IMR-90 (cell line): ENCODE results near the gene ACP6. TPM values are rescaled to one million over a fixed set of nuclear protein-coding genes. Genes with fewer than 3 reads are reported as not detected.

Source experiments
- ATAC-seq: fragments of 200-7000 bp; cut with Tn5 transposase; 2 replicates; pipeline ENCODE4 v1.9.1; 2020; ENCODE audit warnings: low read depth, mild to moderate bottlenecking, moderate library complexity
- BruUV-seq: library from RNA; stranded (reverse); fragments of 400-500 nt; replicated peaks from 2 replicates; lab custom pipeline; 2021; lab: Mats Ljungman, UMichigan
- CTCF ChIA-PET: fragments of 300-600 bp; formaldehyde crosslinking; extraction: SDS; loops from one replicate; lab custom pipeline; 2021; ENCODE audit warnings: antibody characterized with exemption; lab: Yijun Ruan, JAX
- POLR2A ChIA-PET: fragments of 300-600 bp; sonication (Branson Sonifier 250); formaldehyde crosslinking; loops from one replicate; lab custom pipeline; 2022; ENCODE audit warnings: antibody characterized with exemption; ENCODE audit not compliant: unreplicated experiment; lab: Charles Lee
- DNase-seq: peaks from one replicate; pipeline ENCODE4 v3.0.0; 2013
- H2AFZ ChIP-seq: replicated peaks from 2 replicates; pipeline ENCODE3; 2013; ENCODE audit warnings: low read length, mild to moderate bottlenecking; ENCODE audit not compliant: poor library complexity
- H2AK5ac ChIP-seq: 2 replicates; pipeline ENCODE4 v1.6.1; 2013; ENCODE audit warnings: low read depth, low read length, inconsistent platforms
- H2AK9ac ChIP-seq: replicated peaks from 2 replicates; pipeline ENCODE3; 2013; ENCODE audit warnings: mild to moderate bottlenecking, low read depth, low read length, moderate library complexity; ENCODE audit not compliant: poor library complexity
- H2BK120ac ChIP-seq: 2 replicates; pipeline ENCODE4 v1.6.1; 2013; ENCODE audit warnings: low read depth, low read length, inconsistent platforms
- H2BK15ac ChIP-seq: 3 replicates; pipeline ENCODE4 v1.6.1; 2013; ENCODE audit warnings: low read depth, low read length, inconsistent platforms
- H2BK20ac ChIP-seq: 2 replicates; pipeline ENCODE4 v1.6.1; 2013; ENCODE audit warnings: low read depth, mild to moderate bottlenecking, inconsistent platforms, low read length, moderate library complexity
- H2BK5ac ChIP-seq: 2 replicates; pipeline ENCODE4 v1.6.1; 2013; ENCODE audit warnings: mild to moderate bottlenecking, low read depth, low read length, inconsistent platforms; ENCODE audit not compliant: poor library complexity, severe bottlenecking
- H3K14ac ChIP-seq: replicated peaks from 2 replicates; pipeline ENCODE4 v1.6.1; 2013; ENCODE audit warnings: low read depth, low read length, inconsistent platforms
- H3K18ac ChIP-seq: 2 replicates; pipeline ENCODE4 v1.6.1; 2013; ENCODE audit warnings: low read depth, low read length, control low read depth
- H3K23ac ChIP-seq: 2 replicates; pipeline ENCODE4 v1.6.1; 2013; ENCODE audit warnings: low read depth, low read length, inconsistent platforms
- H3K27ac ChIP-seq: 2 replicates; pipeline ENCODE4 v1.5.1; 2013; ENCODE audit warnings: mild to moderate bottlenecking, control low read depth, low read length; ENCODE audit not compliant: insufficient read depth
- H3K27me3 ChIP-seq: 2 replicates; pipeline ENCODE4 v1.6.1; 2013; ENCODE audit warnings: low read length; ENCODE audit not compliant: control insufficient read depth, insufficient read depth
- H3K36me3 ChIP-seq: 2 replicates; pipeline ENCODE4 v1.6.1; 2013; ENCODE audit warnings: low read length, mixed read lengths; ENCODE audit not compliant: control insufficient read depth, insufficient read depth
- H3K4ac ChIP-seq: 2 replicates; pipeline ENCODE4 v1.6.1; 2013; ENCODE audit warnings: low read depth, low read length, inconsistent platforms
- H3K4me1 ChIP-seq: 2 replicates; pipeline ENCODE4 v1.6.1; 2013; ENCODE audit warnings: low read length, mixed read lengths; ENCODE audit not compliant: control insufficient read depth, insufficient read depth
- H3K4me2 ChIP-seq: 2 replicates; pipeline ENCODE4 v1.6.1; 2013; ENCODE audit warnings: low read depth, mild to moderate bottlenecking, control low read depth, low read length, moderate library complexity
- H3K4me3 ChIP-seq: 2 replicates; pipeline ENCODE4 v1.5.1; 2013; ENCODE audit warnings: low read depth, mild to moderate bottlenecking, control low read depth, low read length, moderate library complexity; ENCODE audit not compliant: insufficient read depth
- H3K56ac ChIP-seq: 2 replicates; pipeline ENCODE4 v1.6.1; 2013; ENCODE audit warnings: low read length, inconsistent platforms; ENCODE audit not compliant: insufficient read depth; ENCODE audit errors: extremely low read depth
- H3K79me1 ChIP-seq, 2 experiments: 2 replicates each; pipeline ENCODE4 v1.6.1; 2013; ENCODE audit warnings: low read length in 2 of 2, inconsistent platforms in 1 of 2, low read depth in 1 of 2
- H3K9ac ChIP-seq: 2 replicates; pipeline ENCODE4 v1.6.1; 2013; ENCODE audit warnings: low read depth, low read length, control low read depth
- H3K9me1 ChIP-seq: 2 replicates; pipeline ENCODE4 v1.6.1; 2013; ENCODE audit warnings: low read length, inconsistent platforms; ENCODE audit not compliant: insufficient read depth
- H3K9me3 ChIP-seq: 2 replicates; pipeline ENCODE4 v1.6.1; 2013; ENCODE audit warnings: low read length; ENCODE audit not compliant: control insufficient read depth, insufficient read depth
- H4K20me1 ChIP-seq: 2 replicates; pipeline ENCODE4 v1.6.1; 2013; ENCODE audit warnings: low read length, inconsistent platforms; ENCODE audit not compliant: insufficient read depth
- H4K5ac ChIP-seq: 2 replicates; pipeline ENCODE4 v1.6.1; 2013; ENCODE audit warnings: mild to moderate bottlenecking, low read depth, low read length, control low read depth
- H4K8ac ChIP-seq, 2 experiments: 2 replicates each; pipeline ENCODE4 v1.6.1; 2013; ENCODE audit warnings: low read depth in 2 of 2, low read length in 2 of 2, control low read depth in 1 of 2, inconsistent platforms in 1 of 2
- H4K91ac ChIP-seq: 2 replicates; pipeline ENCODE4 v1.6.1; 2013; ENCODE audit warnings: low read depth, low read length, inconsistent platforms; ENCODE audit not compliant: insufficient read depth
- BHLHE40 ChIP-seq: fragments of 150-350 bp; IDR thresholded peaks from 2 replicates; pipeline ENCODE4 v1.6.1; 2016; ENCODE audit warnings: mild to moderate bottlenecking, low read depth, low read length
- MAZ ChIP-seq: IDR thresholded peaks from 2 replicates; pipeline ENCODE4 v1.6.1; 2012; ENCODE audit warnings: low read depth, mild to moderate bottlenecking, low read length, improper control_type of control experiment, moderate library complexity, borderline replicate concordance
- MXI1 ChIP-seq: IDR thresholded peaks from 2 replicates; pipeline ENCODE4 v1.6.1; 2012; ENCODE audit warnings: low read depth, mild to moderate bottlenecking, low read length, moderate library complexity, borderline replicate concordance
- WGBS, 2 experiments: methylation state at CpG; one replicate each; pipeline versions ENCODE4 v1.1.5 to v1.1.7; 2013; ENCODE audit warnings: missing lambda C conversion rate in 2 of 2; ENCODE audit not compliant: insufficient read length in 1 of 2; ENCODE audit errors: extremely low coverage in 2 of 2; 5-methylcytosine and 5-hydroxymethylcytosine counted together
- dilution Hi-C: fragments of 300-500 bp; cut with HindIII; formaldehyde crosslinking; loops from one replicate; pipeline ENCODE4 v1.14.3; 2018; ENCODE audit warnings: low sequenced_read_pairs; ENCODE audit not compliant: unreplicated experiment
- in situ Hi-C: fragments of 300-500 bp; cut with MboI; formaldehyde crosslinking; loops from 3 replicates; pipeline ENCODE4 v1.14.3; 2019; ENCODE audit warnings: low sequenced_read_pairs, inconsistent platforms, mixed read lengths
- intact Hi-C: fragments of 100-400 bp; cut with micrococcal nuclease; formaldehyde crosslinking; loops from 2 replicates; pipeline ENCODE4 v1.10.0; 2022
- polyA plus RNA-seq, 3 experiments: library from polyadenylated mRNA; depleted of rRNA; stranded (reverse); fragments of >200 nt; gene quantifications; 2 replicates each; pipeline ENCODE4 v1.2.3, GENCODE V29; 2012; ENCODE audit warnings: low replicate concordance in 1 of 3
- total RNA-seq: library from RNA; depleted of rRNA; stranded (reverse); fragments of >200 nt; gene quantifications from 2 replicates; pipeline ENCODE4 v1.2.3, GENCODE V29; 2012

Gene ACP6
- total and polyA plus RNA-seq, 2 of the 4 experiments (the other 2 are of a cell fraction), result 2.5 to 8.2 TPM

DNA sequence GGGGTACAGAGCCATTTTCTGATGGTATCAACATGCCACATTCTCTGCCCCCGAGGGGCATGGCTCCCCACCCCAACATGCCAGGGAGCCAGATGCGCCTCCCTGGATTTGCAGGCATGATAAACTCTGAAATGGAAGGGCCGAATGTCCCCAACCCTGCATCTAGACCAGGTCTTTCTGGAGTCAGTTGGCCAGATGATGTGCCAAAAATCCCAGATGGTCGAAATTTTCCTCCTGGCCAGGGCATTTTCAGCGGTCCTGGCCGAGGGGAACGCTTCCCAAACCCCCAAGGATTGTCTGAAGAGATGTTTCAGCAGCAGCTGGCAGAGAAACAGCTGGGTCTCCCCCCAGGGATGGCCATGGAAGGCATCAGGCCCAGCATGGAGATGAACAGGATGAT lies 50.6 kb downstream of the ACP6 start:
- Histone ChIP-seq H4K20me1 (no peaks in the 10 kb centered on the region), H3K36me3 (peaks cover 53% of the 10 kb centered on the region), H2BK20ac (no peak overlapping the region), H2AK9ac (no peak overlapping the region), H4K91ac (no peak overlapping the region), H2AK5ac (no peak overlapping the region), H3K79me1 (no peaks in the 10 kb centered on the region), H3K23ac (no peak overlapping the region), H3K27me3 (no peaks in the 10 kb centered on the region), H3K9me3 (no peaks in the 10 kb centered on the region), H3K27ac (no peak overlapping the region), H3K18ac (no peak overlapping the region), H3K56ac (no peak overlapping the region), H2BK120ac (no peak overlapping the region), H4K5ac (no peak overlapping the region), H3K4me2 (no peak overlapping the region), H3K4me1 (no peaks in the 10 kb centered on the region), H4K8ac (no peak overlapping the region), H3K14ac (no peak overlapping the region), H3K9me1 (peaks cover 3% of the 10 kb centered on the region; the same call in 1 of the 2 replicates), H2BK5ac (no peak overlapping the region), H2BK15ac (no peak overlapping the region), H3K4ac (no peak overlapping the region), H3K4me3 (no peak overlapping the region), H3K9ac (no peak overlapping the region), H2AFZ (no peak overlapping the region)
- dilution Hi-C loops, result no loop called here
- CTCF ChIA-PET, result no interaction called here
- no peak for TF ChIP-seq MAZ
- TF ChIP-seq MXI1, result no peak
- no peak for TF ChIP-seq BHLHE40
- no CpG with 5 or more reads among the region's 7 CpGs for WGBS, 2 experiments
- intact Hi-C loops, result no loop called here
- no peak for DNase-seq
- POLR2A ChIA-PET, result no interaction called here
- in situ Hi-C loops, result no loop called here
- no TSS peak for BruUV-seq
- ATAC-seq, result no peak
